ENCODE data around the gene JARID2.

- no peak for TF ChIP-seq TAF1 (IDR thresholded peaks at IDR 0.05; ENCODE audit: borderline replicate concordance, insufficient read depth, low read length)
- no peak for TF ChIP-seq REST (IDR thresholded peaks at IDR 0.05; ENCODE audit: insufficient read depth in 1 of 2, low read depth in 2 of 2, low read length in 2 of 2)
- TF ChIP-seq POLR2AphosphoS5 (IDR thresholded peaks at IDR 0.05; ENCODE audit: low read depth, low read length), result no peak
- no peak for TF ChIP-seq SIN3A (IDR thresholded peaks at IDR 0.05; ENCODE audit: borderline replicate concordance, insufficient read depth, low read length)
- TF ChIP-seq FOXP2 (optimal IDR thresholded peaks at IDR 0.05; ENCODE audit: borderline replicate concordance, extremely low read depth, extremely low read length, insufficient read depth), result no peak
Measured at GRCh38 chr6:15500078-15500740, 254.3 kb downstream of the JARID2 start.
